ENCODE data around the gene ADAD1.
"Not testable (repeated sequence)": the region's sequence is repeated elsewhere in the genome, so short reads cannot be mapped to it uniquely, and the experiment has no call there.

GRCh38 chr4:122368786-122369185 lies 10.0 kb upstream of the ADAD1 start:
- not testable (repeated sequence) for TF ChIP-seq POLR2A, EP300, POLR2AphosphoS5 (IDR thresholded peaks at IDR 0.05)
- TF ChIP-seq, protein P1, sequence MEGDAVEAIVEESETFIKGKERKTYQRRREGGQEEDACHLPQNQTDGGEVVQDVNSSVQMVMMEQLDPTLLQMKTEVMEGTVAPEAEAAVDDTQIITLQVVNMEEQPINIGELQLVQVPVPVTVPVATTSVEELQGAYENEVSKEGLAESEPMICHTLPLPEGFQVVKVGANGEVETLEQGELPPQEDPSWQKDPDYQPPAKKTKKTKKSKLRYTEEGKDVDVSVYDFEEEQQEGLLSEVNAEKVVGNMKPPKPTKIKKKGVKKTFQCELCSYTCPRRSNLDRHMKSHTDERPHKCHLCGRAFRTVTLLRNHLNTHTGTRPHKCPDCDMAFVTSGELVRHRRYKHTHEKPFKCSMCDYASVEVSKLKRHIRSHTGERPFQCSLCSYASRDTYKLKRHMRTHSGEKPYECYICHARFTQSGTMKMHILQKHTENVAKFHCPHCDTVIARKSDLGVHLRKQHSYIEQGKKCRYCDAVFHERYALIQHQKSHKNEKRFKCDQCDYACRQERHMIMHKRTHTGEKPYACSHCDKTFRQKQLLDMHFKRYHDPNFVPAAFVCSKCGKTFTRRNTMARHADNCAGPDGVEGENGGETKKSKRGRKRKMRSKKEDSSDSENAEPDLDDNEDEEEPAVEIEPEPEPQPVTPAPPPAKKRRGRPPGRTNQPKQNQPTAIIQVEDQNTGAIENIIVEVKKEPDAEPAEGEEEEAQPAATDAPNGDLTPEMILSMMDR (IDR thresholded peaks at IDR 0.05), result not testable (repeated sequence)
